ENCODE measurements around the gene TPM4.

TPM4 gene

GRCh38 chr19:16042533-16043085, 33.7 kb upstream of the TPM4 start:
- no peak for DNase-seq

- no peak for DNase-seq
Measured at GRCh38 chr19:16043156-16043757, 33.0 kb upstream of the TPM4 start.

GRCh38 chr19:16044746-16045145, 31.5 kb upstream of the TPM4 start:
- DNase-seq, result no peak

GRCh38 chr19:16045171-16045570, 31.1 kb upstream of the TPM4 start:
- DNase-seq, result no peak

GRCh38 chr19:16045893-16046292, 30.4 kb upstream of the TPM4 start:
- DNase-seq, result no peak

GRCh38 chr19:16048583-16048982, 27.7 kb upstream of the TPM4 start:
- no peak for DNase-seq

- DNase-seq, result peak; percentile 20
Measured at GRCh38 chr19:16051254-16052025, 24.9 kb upstream of the TPM4 start.

- DNase-seq, result no peak
Measured at GRCh38 chr19:16052353-16052752, 23.9 kb upstream of the TPM4 start.

- no peak for DNase-seq
Measured at GRCh38 chr19:16057062-16057461, 19.2 kb upstream of the TPM4 start.

- DNase-seq, result no peak
Measured at GRCh38 chr19:16060294-16060693, 16.0 kb upstream of the TPM4 start.

GRCh38 chr19:16061943-16062342, 14.4 kb upstream of the TPM4 start:
- no peak for DNase-seq

- DNase-seq, result peak; percentile 72
Measured at GRCh38 chr19:16062789-16063188, 13.5 kb upstream of the TPM4 start.

- DNase-seq, result no peak
Measured at GRCh38 chr19:16064209-16064889, 11.9 kb upstream of the TPM4 start.

- DNase-seq, result peak; percentile 43
Measured at GRCh38 chr19:16066611-16067104, 9.6 kb upstream of the TPM4 start.

- DNase-seq, result no peak
Measured at GRCh38 chr19:16067205-16067938, 8.9 kb upstream of the TPM4 start.

GRCh38 chr19:16068696-16069259, 7.5 kb upstream of the TPM4 start:
- DNase-seq, result no peak

- DNase-seq, result no peak
Measured at GRCh38 chr19:16069813-16070365, 6.4 kb upstream of the TPM4 start.

- DNase-seq, result peak; percentile 83
Measured at GRCh38 chr19:16070366-16070990, 5.8 kb upstream of the TPM4 start.

GRCh38 chr19:16071072-16071691, 5.1 kb upstream of the TPM4 start:
- no peak for DNase-seq

GRCh38 chr19:16073481-16073880, 2.8 kb upstream of the TPM4 start:
- no peak for DNase-seq

GRCh38 chr19:16073988-16074387, 2.3 kb upstream of the TPM4 start:
- DNase-seq, result no peak

All from activated CD4-positive, alpha-beta T cell treated with anti-CD3 and anti-CD28 coated beads, Interleukin-2, amount 50 U/mL, for 1 hour (primary cell).